Brain pericyte (primary cell): Measurements from ENCODE around the gene CATSPER1.

Experiments
- DNase-seq: peaks from one replicate; pipeline ENCODE4 v3.0.0-alpha.2; 2012; ENCODE audit warnings: low read depth, low spot score

CATSPER1 gene

DNA sequence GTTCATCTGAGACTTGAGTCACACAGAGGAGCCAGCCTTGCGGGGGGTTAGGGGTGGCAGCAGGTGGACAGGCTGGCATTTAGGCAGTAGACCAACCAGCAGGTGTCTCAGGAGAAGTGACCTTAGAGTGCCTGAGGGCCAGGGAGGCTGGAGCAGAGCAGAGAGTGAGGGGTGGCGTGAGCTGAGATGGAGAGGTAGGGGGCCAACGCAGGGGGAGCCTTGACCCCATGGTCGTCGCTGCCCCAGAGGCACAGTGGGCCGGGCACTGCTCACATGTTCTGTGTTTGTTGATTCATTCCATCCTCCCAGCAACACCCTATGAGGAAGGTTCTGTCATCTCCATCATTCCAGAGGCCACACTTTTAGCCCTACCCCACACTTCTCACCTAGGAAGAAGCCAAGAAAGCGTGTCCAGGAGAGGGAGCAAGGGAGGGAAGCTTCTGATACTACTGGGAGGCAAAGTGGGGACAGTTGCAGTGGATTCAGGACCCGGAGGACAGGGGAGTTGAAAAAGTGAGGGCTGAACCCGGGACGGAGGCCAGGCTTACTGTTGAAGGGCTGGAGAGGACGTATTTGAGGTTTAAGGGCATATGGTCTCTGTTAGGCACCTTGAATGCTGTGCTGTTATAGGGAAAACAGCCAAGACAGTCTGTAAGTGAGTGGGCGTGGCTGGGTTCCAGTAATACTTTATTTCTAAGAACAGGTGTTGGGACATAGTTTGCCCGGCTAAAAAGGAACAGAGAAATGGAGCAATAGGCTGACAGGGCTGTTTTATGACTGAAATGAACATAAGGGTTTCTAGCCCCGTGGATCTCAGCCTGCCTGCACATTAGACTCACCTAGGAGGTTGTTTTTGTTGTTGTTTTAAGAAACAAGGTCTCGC lies 57.4 kb downstream of the CATSPER1 start:
- no peak for DNase-seq

DNA sequence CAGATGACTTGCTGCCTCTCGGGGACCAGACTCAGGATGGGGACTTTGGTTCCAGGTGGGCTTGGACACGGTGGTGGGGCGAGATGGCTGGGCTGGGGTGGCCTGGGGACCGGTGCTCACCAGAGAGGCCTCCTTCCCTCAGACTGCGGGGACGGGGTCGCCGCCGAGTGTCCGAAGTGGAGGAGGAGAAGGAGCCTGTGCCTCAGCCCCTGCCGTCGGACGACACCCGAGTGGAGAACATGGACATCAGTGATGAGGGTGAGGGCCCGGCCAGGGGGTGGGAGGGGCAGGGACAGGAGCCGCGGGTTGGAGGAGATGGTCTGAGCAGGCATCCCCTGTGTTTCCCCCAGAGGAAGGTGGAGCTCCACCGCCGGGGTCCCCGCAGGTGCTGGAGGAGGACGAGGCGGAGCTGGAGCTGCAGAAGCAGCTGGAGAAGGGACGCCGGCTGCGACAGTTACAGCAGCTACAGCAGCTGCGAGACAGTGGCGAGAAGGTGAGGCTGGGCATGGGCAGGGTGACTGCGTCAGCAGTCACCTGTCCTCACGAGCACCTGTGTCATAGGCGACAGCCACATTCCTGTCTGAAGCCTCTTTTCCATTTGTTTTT lies 58.8 kb downstream of the CATSPER1 start:
- DNase-seq = no peak
